IMR-90 (cell line): ENCODE measurements around the gene NEUROG1. TPM values are rescaled to one million over a fixed set of nuclear protein-coding genes. Genes with fewer than 3 reads are reported as not detected.

Experiments used
- ATAC-seq: fragments of 200-7000 bp; cut with Tn5 transposase; 2 replicates; pipeline ENCODE4 v1.9.1; 2020; ENCODE audit warnings: low read depth, mild to moderate bottlenecking, moderate library complexity
- BruUV-seq: library from RNA; stranded (reverse); fragments of 400-500 nt; replicated peaks from 2 replicates; lab custom pipeline; 2021; lab: Mats Ljungman, UMichigan
- CTCF ChIA-PET: fragments of 300-600 bp; formaldehyde crosslinking; extraction: SDS; loops from one replicate; lab custom pipeline; 2021; ENCODE audit warnings: antibody characterized with exemption; lab: Yijun Ruan, JAX
- POLR2A ChIA-PET: fragments of 300-600 bp; sonication (Branson Sonifier 250); formaldehyde crosslinking; loops from one replicate; lab custom pipeline; 2022; ENCODE audit warnings: antibody characterized with exemption; ENCODE audit not compliant: unreplicated experiment; lab: Charles Lee
- DNase-seq: peaks from one replicate; pipeline ENCODE4 v3.0.0; 2013
- H2AFZ ChIP-seq: replicated peaks from 2 replicates; pipeline ENCODE3; 2013; ENCODE audit warnings: low read length, mild to moderate bottlenecking; ENCODE audit not compliant: poor library complexity
- H2AK5ac ChIP-seq: 2 replicates; pipeline ENCODE4 v1.6.1; 2013; ENCODE audit warnings: low read depth, low read length, inconsistent platforms
- H2AK9ac ChIP-seq: replicated peaks from 2 replicates; pipeline ENCODE3; 2013; ENCODE audit warnings: mild to moderate bottlenecking, low read depth, low read length, moderate library complexity; ENCODE audit not compliant: poor library complexity
- H2BK120ac ChIP-seq: 2 replicates; pipeline ENCODE4 v1.6.1; 2013; ENCODE audit warnings: low read depth, low read length, inconsistent platforms
- H2BK15ac ChIP-seq: 3 replicates; pipeline ENCODE4 v1.6.1; 2013; ENCODE audit warnings: low read depth, low read length, inconsistent platforms
- H2BK20ac ChIP-seq: 2 replicates; pipeline ENCODE4 v1.6.1; 2013; ENCODE audit warnings: low read depth, mild to moderate bottlenecking, inconsistent platforms, low read length, moderate library complexity
- H2BK5ac ChIP-seq: 2 replicates; pipeline ENCODE4 v1.6.1; 2013; ENCODE audit warnings: mild to moderate bottlenecking, low read depth, low read length, inconsistent platforms; ENCODE audit not compliant: poor library complexity, severe bottlenecking
- H3K14ac ChIP-seq: replicated peaks from 2 replicates; pipeline ENCODE4 v1.6.1; 2013; ENCODE audit warnings: low read depth, low read length, inconsistent platforms
- H3K18ac ChIP-seq: 2 replicates; pipeline ENCODE4 v1.6.1; 2013; ENCODE audit warnings: low read depth, low read length, control low read depth
- H3K23ac ChIP-seq: 2 replicates; pipeline ENCODE4 v1.6.1; 2013; ENCODE audit warnings: low read depth, low read length, inconsistent platforms
- H3K27ac ChIP-seq: 2 replicates; pipeline ENCODE4 v1.5.1; 2013; ENCODE audit warnings: mild to moderate bottlenecking, control low read depth, low read length; ENCODE audit not compliant: insufficient read depth
- H3K27me3 ChIP-seq: 2 replicates; pipeline ENCODE4 v1.6.1; 2013; ENCODE audit warnings: low read length; ENCODE audit not compliant: control insufficient read depth, insufficient read depth
- H3K36me3 ChIP-seq: 2 replicates; pipeline ENCODE4 v1.6.1; 2013; ENCODE audit warnings: low read length, mixed read lengths; ENCODE audit not compliant: control insufficient read depth, insufficient read depth
- H3K4ac ChIP-seq: 2 replicates; pipeline ENCODE4 v1.6.1; 2013; ENCODE audit warnings: low read depth, low read length, inconsistent platforms
- H3K4me1 ChIP-seq: 2 replicates; pipeline ENCODE4 v1.6.1; 2013; ENCODE audit warnings: low read length, mixed read lengths; ENCODE audit not compliant: control insufficient read depth, insufficient read depth
- H3K4me2 ChIP-seq: 2 replicates; pipeline ENCODE4 v1.6.1; 2013; ENCODE audit warnings: low read depth, mild to moderate bottlenecking, control low read depth, low read length, moderate library complexity
- H3K4me3 ChIP-seq: 2 replicates; pipeline ENCODE4 v1.5.1; 2013; ENCODE audit warnings: low read depth, mild to moderate bottlenecking, control low read depth, low read length, moderate library complexity; ENCODE audit not compliant: insufficient read depth
- H3K56ac ChIP-seq: 2 replicates; pipeline ENCODE4 v1.6.1; 2013; ENCODE audit warnings: low read length, inconsistent platforms; ENCODE audit not compliant: insufficient read depth; ENCODE audit errors: extremely low read depth
- H3K79me1 ChIP-seq, 2 experiments: 2 replicates each; pipeline ENCODE4 v1.6.1; 2013; ENCODE audit warnings: low read length in 2 of 2, inconsistent platforms in 1 of 2, low read depth in 1 of 2
- H3K9ac ChIP-seq: 2 replicates; pipeline ENCODE4 v1.6.1; 2013; ENCODE audit warnings: low read depth, low read length, control low read depth
- H3K9me1 ChIP-seq: 2 replicates; pipeline ENCODE4 v1.6.1; 2013; ENCODE audit warnings: low read length, inconsistent platforms; ENCODE audit not compliant: insufficient read depth
- H3K9me3 ChIP-seq: 2 replicates; pipeline ENCODE4 v1.6.1; 2013; ENCODE audit warnings: low read length; ENCODE audit not compliant: control insufficient read depth, insufficient read depth
- H4K20me1 ChIP-seq: 2 replicates; pipeline ENCODE4 v1.6.1; 2013; ENCODE audit warnings: low read length, inconsistent platforms; ENCODE audit not compliant: insufficient read depth
- H4K5ac ChIP-seq: 2 replicates; pipeline ENCODE4 v1.6.1; 2013; ENCODE audit warnings: mild to moderate bottlenecking, low read depth, low read length, control low read depth
- H4K8ac ChIP-seq, 2 experiments: 2 replicates each; pipeline ENCODE4 v1.6.1; 2013; ENCODE audit warnings: low read depth in 2 of 2, low read length in 2 of 2, control low read depth in 1 of 2, inconsistent platforms in 1 of 2
- H4K91ac ChIP-seq: 2 replicates; pipeline ENCODE4 v1.6.1; 2013; ENCODE audit warnings: low read depth, low read length, inconsistent platforms; ENCODE audit not compliant: insufficient read depth
- CHD1 ChIP-seq: IDR thresholded peaks from 2 replicates; pipeline ENCODE4 v1.6.1; 2012; ENCODE audit warnings: low read depth, low read length, improper control_type of control experiment
- MAZ ChIP-seq: IDR thresholded peaks from 2 replicates; pipeline ENCODE4 v1.6.1; 2012; ENCODE audit warnings: low read depth, mild to moderate bottlenecking, low read length, improper control_type of control experiment, moderate library complexity, borderline replicate concordance
- RFX5 ChIP-seq: IDR thresholded peaks from 2 replicates; pipeline ENCODE4 v1.8.0; 2012; ENCODE audit warnings: low read depth, mild to moderate bottlenecking, low read length, moderate library complexity
- SMC3 ChIP-seq: fragments of 150-350 bp; IDR thresholded peaks from 2 replicates; pipeline ENCODE4 v1.6.1; 2016; ENCODE audit warnings: low read depth, mild to moderate bottlenecking, antibody characterized with exemption, low read length, moderate library complexity
- WGBS, 2 experiments: methylation state at CpG; one replicate each; pipeline versions ENCODE4 v1.1.5 to v1.1.7; 2013; ENCODE audit warnings: missing lambda C conversion rate in 2 of 2; ENCODE audit not compliant: insufficient read length in 1 of 2; ENCODE audit errors: extremely low coverage in 2 of 2; 5-methylcytosine and 5-hydroxymethylcytosine counted together
- dilution Hi-C: fragments of 300-500 bp; cut with HindIII; formaldehyde crosslinking; loops from one replicate; pipeline ENCODE4 v1.14.3; 2018; ENCODE audit warnings: low sequenced_read_pairs; ENCODE audit not compliant: unreplicated experiment
- in situ Hi-C: fragments of 300-500 bp; cut with MboI; formaldehyde crosslinking; loops from 3 replicates; pipeline ENCODE4 v1.14.3; 2019; ENCODE audit warnings: low sequenced_read_pairs, inconsistent platforms, mixed read lengths
- intact Hi-C: fragments of 100-400 bp; cut with micrococcal nuclease; formaldehyde crosslinking; loops from 2 replicates; pipeline ENCODE4 v1.10.0; 2022
- polyA plus RNA-seq, 3 experiments: library from polyadenylated mRNA; depleted of rRNA; stranded (reverse); fragments of >200 nt; gene quantifications; 2 replicates each; pipeline ENCODE4 v1.2.3, GENCODE V29; 2012; ENCODE audit warnings: low replicate concordance in 1 of 3
- total RNA-seq: library from RNA; depleted of rRNA; stranded (reverse); fragments of >200 nt; gene quantifications from 2 replicates; pipeline ENCODE4 v1.2.3, GENCODE V29; 2012
- TF ChIP-seq, protein P1 (sequence below): conservative IDR thresholded peaks from 2 replicates; pipeline ENCODE4 v1.5.1; 2012; ENCODE audit warnings: mild to moderate bottlenecking, low read depth, low read length, improper control_type of control experiment

NEUROG1 gene
- total and polyA plus RNA-seq, 2 of the 4 experiments (the other 2 are of a cell fraction), result not detected

DNA sequence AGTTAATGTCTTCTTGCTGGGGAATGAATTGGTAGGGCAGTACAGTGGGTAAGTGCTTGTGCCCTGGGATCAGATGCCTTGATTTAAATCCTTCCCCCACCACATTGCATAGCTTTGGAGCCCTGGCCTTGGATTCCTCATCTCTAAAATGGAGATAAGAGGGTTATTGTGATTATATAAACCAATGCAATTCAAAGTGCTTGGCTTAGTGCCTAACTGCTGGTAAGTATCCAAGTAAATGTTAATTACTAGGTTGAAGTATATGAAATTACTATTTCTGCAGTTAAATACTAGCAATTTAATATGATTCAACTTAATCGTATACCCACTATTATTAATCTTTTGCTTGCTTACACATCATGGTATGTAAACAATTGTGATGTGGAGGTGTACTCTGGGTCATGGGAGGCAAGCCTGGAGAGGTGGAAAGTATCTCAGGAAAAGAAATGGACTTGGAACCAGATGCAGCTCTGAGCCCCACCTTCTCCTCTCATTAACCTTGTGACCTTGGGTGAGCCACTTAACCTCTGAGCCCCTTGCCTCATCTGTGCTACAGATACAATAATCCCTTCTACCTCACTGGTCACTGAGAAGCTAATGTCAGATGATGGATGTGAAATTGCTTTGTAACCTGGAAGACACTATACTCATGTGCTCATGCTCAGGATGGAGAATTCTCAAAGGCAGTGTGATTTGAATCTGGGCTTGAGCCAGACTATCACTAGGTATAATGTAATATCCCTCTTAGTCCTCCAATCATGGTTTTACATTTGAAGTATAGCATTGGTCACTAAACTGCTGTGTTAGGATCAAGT, 23.8 kb downstream of the NEUROG1 start:
- H3K56ac ChIP-seq, result no peak overlapping the region
- ATAC-seq (no peak), DNase-seq (no peak)
- no peak overlapping the region for H4K5ac ChIP-seq
- no peaks in the 10 kb centered on the region for H3K79me1 ChIP-seq
- no peak overlapping the region for H3K23ac ChIP-seq
- H4K20me1 ChIP-seq, result no peaks in the 10 kb centered on the region
- H2BK5ac ChIP-seq, result no peak overlapping the region
- H3K4me3 ChIP-seq, result no peak overlapping the region
- H3K4ac ChIP-seq, result no peak overlapping the region
- H3K9me3 ChIP-seq, result no peaks in the 10 kb centered on the region
- dilution Hi-C loops, result no loop called here
- H2AK5ac ChIP-seq, result no peak overlapping the region
- no peaks in the 10 kb centered on the region for H3K9me1 ChIP-seq
- H2BK20ac ChIP-seq, result no peak overlapping the region
- H3K4me1 ChIP-seq, result no peaks in the 10 kb centered on the region
- H4K8ac ChIP-seq, result no peak overlapping the region
- no peak overlapping the region for H2BK120ac ChIP-seq
- H3K14ac ChIP-seq, result no peak overlapping the region
- H3K36me3 ChIP-seq, result no peaks in the 10 kb centered on the region
- no CpG with 5 or more reads among the region's 1 CpG for WGBS, 2 experiments
- no peak overlapping the region for H3K4me2 ChIP-seq
- POLR2A ChIA-PET, result no interaction called here
- in situ Hi-C loops, result no loop called here
- no peak overlapping the region for H3K27ac ChIP-seq
- no peak overlapping the region for H3K9ac ChIP-seq
- no TSS peak for BruUV-seq
- peaks cover 30% of the 10 kb centered on the region for H3K27me3 ChIP-seq
- no peak overlapping the region for H2AK9ac ChIP-seq
- H2BK15ac ChIP-seq, result no peak overlapping the region
- H2AFZ ChIP-seq, result no peak overlapping the region
- CTCF ChIA-PET, result interaction anchor here (0.5 kb wide), 1 partner anchor 232 kb away, joined by 3 read pairs; no protein-coding TSS in a partner anchor
- no peak overlapping the region for H4K91ac ChIP-seq
- TF ChIP-seq RFX5, result no peak
- TF ChIP-seq CHD1, result no peak
- TF ChIP-seq, protein P1, sequence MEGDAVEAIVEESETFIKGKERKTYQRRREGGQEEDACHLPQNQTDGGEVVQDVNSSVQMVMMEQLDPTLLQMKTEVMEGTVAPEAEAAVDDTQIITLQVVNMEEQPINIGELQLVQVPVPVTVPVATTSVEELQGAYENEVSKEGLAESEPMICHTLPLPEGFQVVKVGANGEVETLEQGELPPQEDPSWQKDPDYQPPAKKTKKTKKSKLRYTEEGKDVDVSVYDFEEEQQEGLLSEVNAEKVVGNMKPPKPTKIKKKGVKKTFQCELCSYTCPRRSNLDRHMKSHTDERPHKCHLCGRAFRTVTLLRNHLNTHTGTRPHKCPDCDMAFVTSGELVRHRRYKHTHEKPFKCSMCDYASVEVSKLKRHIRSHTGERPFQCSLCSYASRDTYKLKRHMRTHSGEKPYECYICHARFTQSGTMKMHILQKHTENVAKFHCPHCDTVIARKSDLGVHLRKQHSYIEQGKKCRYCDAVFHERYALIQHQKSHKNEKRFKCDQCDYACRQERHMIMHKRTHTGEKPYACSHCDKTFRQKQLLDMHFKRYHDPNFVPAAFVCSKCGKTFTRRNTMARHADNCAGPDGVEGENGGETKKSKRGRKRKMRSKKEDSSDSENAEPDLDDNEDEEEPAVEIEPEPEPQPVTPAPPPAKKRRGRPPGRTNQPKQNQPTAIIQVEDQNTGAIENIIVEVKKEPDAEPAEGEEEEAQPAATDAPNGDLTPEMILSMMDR, result no peak
- TF ChIP-seq SMC3, result no peak
- no peak for TF ChIP-seq MAZ
- intact Hi-C loops, result no loop called here
- H3K18ac ChIP-seq, result no peak overlapping the region
